RWPE2 (cell line): ENCODE data around the gene CHST11.

Experiments
- ATAC-seq: fragments of 200-7000 bp; cut with Tn5 transposase; 3 replicates; pipeline ENCODE4 v1.9.1; 2021; ENCODE audit warnings: low read depth
- DNase-seq: peaks from one replicate; pipeline ENCODE4 v3.0.0-alpha.2; 2020; ENCODE audit warnings: low spot score
- H3K27ac ChIP-seq: fragments of 450-650 bp; 2 replicates; pipeline ENCODE4 v1.5.1; 2017; ENCODE audit warnings: mild to moderate bottlenecking; ENCODE audit not compliant: poor library complexity, severe bottlenecking
- H3K27me3 ChIP-seq: fragments of 250-450 bp; sonication (Bioruptor Pico); 2 replicates; pipeline ENCODE4 v1.5.1; 2021; ENCODE audit warnings: mild to moderate bottlenecking, moderate library complexity; ENCODE audit not compliant: insufficient read depth, poor library complexity, severe bottlenecking
- H3K36me3 ChIP-seq: fragments of 250-450 bp; sonication (Bioruptor Pico); 2 replicates; pipeline ENCODE4 v1.5.1; 2020; ENCODE audit warnings: low read depth, mild to moderate bottlenecking, moderate library complexity
- H3K4me1 ChIP-seq: fragments of 250-450 bp; sonication (Bioruptor Pico); 2 replicates; pipeline ENCODE4 v1.5.1; 2021; ENCODE audit warnings: mild to moderate bottlenecking, moderate library complexity; ENCODE audit not compliant: insufficient read depth, poor library complexity, severe bottlenecking
- H3K4me3 ChIP-seq: fragments of 250-450 bp; sonication (Bioruptor Pico); 2 replicates; pipeline ENCODE4 v1.5.1; 2021; ENCODE audit warnings: mild to moderate bottlenecking, moderate library complexity; ENCODE audit not compliant: severe bottlenecking
- H3K9me3 ChIP-seq: fragments of 250-450 bp; sonication (Bioruptor Pico); 2 replicates; pipeline ENCODE4 v1.5.1; 2021; ENCODE audit warnings: mild to moderate bottlenecking, moderate library complexity; ENCODE audit not compliant: severe bottlenecking
- TF ChIP-seq, protein P1 (sequence below): fragments of 450-650 bp; IDR thresholded peaks from one replicate; pipeline ENCODE4 v1.5.1; 2017; ENCODE audit warnings: mild to moderate bottlenecking, moderate library complexity; ENCODE audit not compliant: poor library complexity, severe bottlenecking

CHST11 gene

DNA sequence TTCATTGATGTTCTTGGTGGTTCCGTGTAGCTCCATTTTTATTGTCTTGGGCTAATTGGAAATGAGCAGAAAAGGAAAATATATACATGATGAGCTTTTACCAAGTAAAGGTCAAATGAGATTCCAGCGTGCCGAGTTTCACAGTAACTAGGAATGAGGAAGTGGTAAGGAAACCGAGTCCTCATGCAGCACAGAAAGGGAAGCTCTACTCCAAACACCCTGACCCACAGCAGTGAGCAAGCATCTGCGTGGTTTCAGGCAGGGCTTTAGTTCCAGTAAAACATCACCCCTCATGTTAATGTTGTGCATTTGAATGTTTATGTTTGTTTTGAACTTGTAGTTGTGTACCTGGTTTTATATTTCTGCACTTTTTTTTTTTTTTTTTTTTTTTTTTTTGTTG, 293.3 kb downstream of the CHST11 start:
- H3K27ac ChIP-seq, result no peak overlapping the region
- H3K9me3 ChIP-seq, result no peaks in the 10 kb centered on the region
- H3K4me1 ChIP-seq, result no peaks in the 10 kb centered on the region
- no peaks in the 10 kb centered on the region for H3K27me3 ChIP-seq
- H3K4me3 ChIP-seq, result no peak overlapping the region
- no peaks in the 10 kb centered on the region for H3K36me3 ChIP-seq
- TF ChIP-seq, protein P1, sequence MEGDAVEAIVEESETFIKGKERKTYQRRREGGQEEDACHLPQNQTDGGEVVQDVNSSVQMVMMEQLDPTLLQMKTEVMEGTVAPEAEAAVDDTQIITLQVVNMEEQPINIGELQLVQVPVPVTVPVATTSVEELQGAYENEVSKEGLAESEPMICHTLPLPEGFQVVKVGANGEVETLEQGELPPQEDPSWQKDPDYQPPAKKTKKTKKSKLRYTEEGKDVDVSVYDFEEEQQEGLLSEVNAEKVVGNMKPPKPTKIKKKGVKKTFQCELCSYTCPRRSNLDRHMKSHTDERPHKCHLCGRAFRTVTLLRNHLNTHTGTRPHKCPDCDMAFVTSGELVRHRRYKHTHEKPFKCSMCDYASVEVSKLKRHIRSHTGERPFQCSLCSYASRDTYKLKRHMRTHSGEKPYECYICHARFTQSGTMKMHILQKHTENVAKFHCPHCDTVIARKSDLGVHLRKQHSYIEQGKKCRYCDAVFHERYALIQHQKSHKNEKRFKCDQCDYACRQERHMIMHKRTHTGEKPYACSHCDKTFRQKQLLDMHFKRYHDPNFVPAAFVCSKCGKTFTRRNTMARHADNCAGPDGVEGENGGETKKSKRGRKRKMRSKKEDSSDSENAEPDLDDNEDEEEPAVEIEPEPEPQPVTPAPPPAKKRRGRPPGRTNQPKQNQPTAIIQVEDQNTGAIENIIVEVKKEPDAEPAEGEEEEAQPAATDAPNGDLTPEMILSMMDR, result no peak
- no peak for DNase-seq
- no peak for ATAC-seq

DNA sequence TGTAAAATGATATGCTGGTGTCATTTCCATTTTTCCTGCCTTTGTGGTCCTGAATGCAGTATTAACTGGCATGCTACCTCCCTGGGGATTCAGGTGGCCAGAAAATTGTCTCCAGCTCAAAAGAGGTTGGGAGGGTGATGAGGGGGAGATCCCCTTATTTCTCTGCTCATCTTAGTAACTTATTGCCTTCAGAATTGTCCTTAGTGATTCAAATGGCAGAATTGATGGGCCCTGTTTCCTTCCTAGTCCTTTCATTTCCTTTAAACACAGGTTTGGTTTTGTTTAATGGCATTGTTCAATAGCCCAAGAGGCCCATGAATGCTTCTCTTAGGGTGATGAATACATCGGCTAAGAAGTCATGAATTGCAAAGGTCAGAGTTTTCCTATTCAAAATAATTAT, 294.4 kb downstream of the CHST11 start:
- Histone ChIP-seq H3K4me1 (no peaks in the 10 kb centered on the region), H3K9me3 (no peaks in the 10 kb centered on the region), H3K4me3 (no peak overlapping the region), H3K27me3 (no peaks in the 10 kb centered on the region), H3K36me3 (no peaks in the 10 kb centered on the region), H3K27ac (no peak overlapping the region)
- TF ChIP-seq, protein P1, result no peak
- no peak for ATAC-seq
- DNase-seq, result no peak

DNA sequence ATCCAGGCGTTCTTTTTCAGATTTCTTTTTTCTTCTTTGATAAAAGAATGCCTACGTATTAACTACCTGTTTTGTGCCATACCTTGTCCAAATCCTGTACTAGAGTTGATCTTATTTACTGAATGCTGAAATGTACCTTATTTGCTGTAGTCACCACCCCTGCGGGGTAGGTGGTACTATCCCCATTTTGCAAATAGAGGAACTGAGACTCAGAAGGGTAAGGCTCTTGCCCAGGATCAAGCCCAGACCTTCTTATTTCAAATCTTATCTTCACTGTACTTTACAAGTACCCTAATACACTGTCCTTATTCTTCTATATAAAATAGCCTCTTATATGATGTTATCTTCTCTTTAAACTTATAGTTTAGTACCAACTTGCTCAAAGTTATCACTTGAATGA, 294.8 kb downstream of the CHST11 start:
- TF ChIP-seq, protein P1, result no peak
- Histone ChIP-seq H3K27me3 (no peaks in the 10 kb centered on the region), H3K4me3 (no peak overlapping the region), H3K9me3 (no peaks in the 10 kb centered on the region), H3K36me3 (no peaks in the 10 kb centered on the region), H3K27ac (no peak overlapping the region), H3K4me1 (no peaks in the 10 kb centered on the region)
- ATAC-seq (no peak), DNase-seq (no peak)

DNA sequence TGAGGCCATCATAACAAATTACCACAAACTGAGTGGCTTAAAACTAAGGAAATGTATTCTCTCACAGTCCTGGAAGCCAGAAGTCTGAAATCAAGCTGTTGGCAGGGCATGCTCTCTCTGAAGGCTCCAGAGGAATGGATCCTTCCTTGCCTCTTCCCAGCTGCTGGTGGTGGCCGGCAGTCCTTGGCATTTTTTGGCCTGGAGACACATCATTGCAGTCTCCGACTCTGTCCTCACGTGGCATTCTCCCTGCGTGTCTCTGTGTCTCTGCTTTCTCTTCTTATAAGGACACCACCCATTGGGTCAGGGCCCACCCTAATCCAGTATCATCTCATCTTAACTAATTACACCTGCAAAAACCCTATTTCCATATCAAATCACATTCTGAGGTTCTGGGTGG, 295.3 kb downstream of the CHST11 start:
- H3K27ac ChIP-seq, result no peak overlapping the region
- DNase-seq (no peak), ATAC-seq (no peak)
- no peaks in the 10 kb centered on the region for H3K4me1 ChIP-seq
- no peaks in the 10 kb centered on the region for H3K27me3 ChIP-seq
- no peak overlapping the region for H3K4me3 ChIP-seq
- TF ChIP-seq, protein P1, result no peak
- H3K9me3 ChIP-seq, result no peaks in the 10 kb centered on the region
- H3K36me3 ChIP-seq, result no peaks in the 10 kb centered on the region

DNA sequence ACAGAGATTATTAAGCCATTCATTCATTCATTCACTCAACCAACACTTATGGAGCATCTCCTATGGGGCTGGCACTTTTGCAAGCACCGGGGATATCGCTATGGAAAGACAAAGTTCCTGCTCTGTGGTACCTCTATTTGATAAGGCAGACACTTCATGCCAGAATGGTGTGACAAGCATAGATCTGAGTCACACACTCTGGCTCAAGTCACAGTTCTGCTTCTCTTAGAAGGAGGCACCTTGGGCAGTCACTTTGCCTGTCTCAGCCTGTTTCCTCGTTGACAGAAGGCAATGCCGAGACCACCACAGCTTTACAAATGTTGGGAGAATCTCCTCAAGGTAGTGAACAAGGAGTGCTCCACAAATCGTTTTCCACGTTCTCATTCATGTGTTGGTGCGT, 296.1 kb downstream of the CHST11 start:
- no peaks in the 10 kb centered on the region for H3K4me1 ChIP-seq
- ATAC-seq (no peak), DNase-seq (no peak)
- H3K36me3 ChIP-seq, result no peaks in the 10 kb centered on the region
- H3K27me3 ChIP-seq, result no peaks in the 10 kb centered on the region
- TF ChIP-seq, protein P1, result no peak
- no peak overlapping the region for H3K4me3 ChIP-seq
- no peaks in the 10 kb centered on the region for H3K9me3 ChIP-seq
- no peak overlapping the region for H3K27ac ChIP-seq
